ENCODE measurements around the gene CLCN7. TPM values are rescaled to one million over a fixed set of nuclear protein-coding genes. Genes with fewer than 3 reads are reported as not detected.
"Not testable (repeated sequence)": the region's sequence is repeated elsewhere in the genome, so short reads cannot be mapped to it uniquely, and the experiment has no call there.

CLCN7 gene
- total RNA-seq, 2 donors from 2014 or later = 44.8 to 63.9 TPM

DNA sequence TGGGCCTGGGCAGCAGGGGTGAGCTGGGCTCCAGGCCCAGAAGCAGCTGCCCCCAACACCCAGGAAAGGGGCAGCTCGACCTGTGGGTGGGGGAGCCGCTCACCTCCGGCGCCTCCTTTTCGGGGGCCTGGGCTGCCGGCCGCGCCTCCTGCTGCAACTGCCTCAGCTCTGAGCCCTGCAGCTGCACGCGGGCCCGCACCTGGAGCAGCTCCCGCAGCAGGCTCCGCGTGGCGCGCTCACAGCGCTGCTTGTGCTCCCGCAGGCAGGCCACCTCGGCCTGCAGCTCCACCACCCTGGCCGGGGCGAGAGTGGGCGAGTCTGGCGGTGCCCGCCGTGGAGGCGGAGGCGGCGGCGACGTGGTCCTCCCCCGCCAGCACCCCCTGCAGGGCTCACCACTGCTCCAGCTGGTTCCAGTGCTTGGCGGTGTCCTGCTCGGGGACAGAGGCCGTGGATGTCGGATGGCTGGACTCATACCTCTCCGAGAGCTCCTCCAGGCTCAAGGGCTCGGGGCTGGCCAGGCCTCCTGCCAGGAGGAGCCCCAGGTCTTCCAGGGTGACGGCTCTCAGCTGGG, 31.3 kb downstream of the CLCN7 start:
- Mint-ChIP-seq H3K27ac (no peak overlapping the region), H3K4me1 (no peaks in the 10 kb centered on the region), H3K36me3 (ENCODE audit: low read depth) (no peaks in the 10 kb centered on the region), H3K27me3 (no peaks in the 10 kb centered on the region), H3K4me3 (no peak overlapping the region), H3K9me3 (no peaks in the 10 kb centered on the region)
- ATAC-seq (replicated peaks) = no peak

DNA sequence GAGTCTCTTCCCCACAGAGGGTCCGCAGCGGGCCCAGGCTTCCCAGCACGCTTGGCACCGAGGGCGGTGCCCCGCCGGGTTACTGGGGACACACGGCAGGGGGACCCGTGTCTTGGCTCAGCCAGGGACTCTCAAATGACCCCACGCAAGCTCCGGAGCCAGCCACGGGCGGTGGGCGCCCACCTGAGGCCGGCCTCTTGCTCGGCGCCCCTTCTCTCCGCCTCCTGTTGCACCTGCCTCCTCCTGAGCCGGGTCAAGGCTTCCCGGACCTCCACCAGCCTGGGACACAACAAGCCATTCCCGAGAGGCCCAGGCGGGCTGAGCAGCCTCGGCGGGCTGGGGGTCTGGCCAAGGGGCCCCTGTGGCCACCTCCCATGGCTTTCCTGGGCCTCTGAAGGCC, 32.1 kb downstream of the CLCN7 start:
- H3K27me3 Mint-ChIP-seq = no peaks in the 10 kb centered on the region
- no peaks in the 10 kb centered on the region for H3K4me1 Mint-ChIP-seq
- no peak for ATAC-seq (replicated peaks)
- H3K27ac Mint-ChIP-seq = no peak overlapping the region
- no peaks in the 10 kb centered on the region for H3K36me3 Mint-ChIP-seq (ENCODE audit: low read depth)
- H3K4me3 Mint-ChIP-seq = no peak overlapping the region
- no peaks in the 10 kb centered on the region for H3K9me3 Mint-ChIP-seq

- Mint-ChIP-seq H3K4me1 (no peaks in the 10 kb centered on the region), H3K27me3 (no peaks in the 10 kb centered on the region), H3K9me3 (no peaks in the 10 kb centered on the region), H3K4me3 (no peak overlapping the region), H3K36me3 (ENCODE audit: low read depth) (no peaks in the 10 kb centered on the region), H3K27ac (no peak overlapping the region)
- ATAC-seq (replicated peaks) = no peak
These were observed 33.4 kb downstream of the CLCN7 start for GRCh38 chr16:1441391-1441829.

- not testable (repeated sequence) for H3K36me3 Mint-ChIP-seq (ENCODE audit: low read depth); H3K4me1 Mint-ChIP-seq; H3K27me3 Mint-ChIP-seq; H3K27ac Mint-ChIP-seq; H3K4me3 Mint-ChIP-seq; H3K9me3 Mint-ChIP-seq; ATAC-seq (replicated peaks)
These were observed 35.1 kb downstream of the CLCN7 start for GRCh38 chr16:1439699-1440074.

DNA sequence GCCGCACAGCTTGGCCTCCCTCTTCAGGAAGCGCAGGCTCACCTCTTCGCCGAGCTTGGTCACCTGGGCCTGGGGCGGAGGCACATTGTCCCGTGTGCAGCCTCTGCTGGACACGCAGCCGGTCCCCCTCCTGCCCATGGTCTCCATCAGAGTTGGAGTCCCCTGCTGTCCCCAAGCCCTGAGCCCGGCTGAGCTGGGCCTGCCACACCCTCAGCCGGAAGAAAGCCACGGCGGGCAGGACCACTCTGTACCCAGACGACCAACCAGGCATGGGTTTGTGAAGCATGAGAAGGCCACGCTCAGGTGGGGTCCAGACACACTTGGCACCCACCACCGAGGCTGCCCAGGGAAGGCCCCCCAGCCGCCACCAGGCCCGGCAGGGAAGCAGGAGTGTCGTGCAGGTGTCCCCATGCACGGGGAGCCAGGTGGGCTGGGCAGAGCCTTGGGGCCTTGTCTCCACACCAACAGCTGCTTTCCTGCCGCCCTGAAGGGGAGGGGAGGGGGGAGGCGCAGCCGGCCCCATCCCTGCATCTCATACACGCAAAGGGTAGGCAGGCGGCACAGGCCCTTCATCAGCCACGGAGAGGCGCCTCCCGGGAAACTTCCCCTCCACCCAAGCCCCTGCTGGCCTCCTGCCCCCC, 35.6 kb downstream of the CLCN7 start:
- no peak for ATAC-seq (replicated peaks)
- no peaks in the 10 kb centered on the region for H3K27me3 Mint-ChIP-seq
- H3K4me1 Mint-ChIP-seq = no peaks in the 10 kb centered on the region
- H3K9me3 Mint-ChIP-seq = no peaks in the 10 kb centered on the region
- H3K4me3 Mint-ChIP-seq = no peak overlapping the region
- H3K27ac Mint-ChIP-seq = no peak overlapping the region
- no peaks in the 10 kb centered on the region for H3K36me3 Mint-ChIP-seq (ENCODE audit: low read depth)

DNA sequence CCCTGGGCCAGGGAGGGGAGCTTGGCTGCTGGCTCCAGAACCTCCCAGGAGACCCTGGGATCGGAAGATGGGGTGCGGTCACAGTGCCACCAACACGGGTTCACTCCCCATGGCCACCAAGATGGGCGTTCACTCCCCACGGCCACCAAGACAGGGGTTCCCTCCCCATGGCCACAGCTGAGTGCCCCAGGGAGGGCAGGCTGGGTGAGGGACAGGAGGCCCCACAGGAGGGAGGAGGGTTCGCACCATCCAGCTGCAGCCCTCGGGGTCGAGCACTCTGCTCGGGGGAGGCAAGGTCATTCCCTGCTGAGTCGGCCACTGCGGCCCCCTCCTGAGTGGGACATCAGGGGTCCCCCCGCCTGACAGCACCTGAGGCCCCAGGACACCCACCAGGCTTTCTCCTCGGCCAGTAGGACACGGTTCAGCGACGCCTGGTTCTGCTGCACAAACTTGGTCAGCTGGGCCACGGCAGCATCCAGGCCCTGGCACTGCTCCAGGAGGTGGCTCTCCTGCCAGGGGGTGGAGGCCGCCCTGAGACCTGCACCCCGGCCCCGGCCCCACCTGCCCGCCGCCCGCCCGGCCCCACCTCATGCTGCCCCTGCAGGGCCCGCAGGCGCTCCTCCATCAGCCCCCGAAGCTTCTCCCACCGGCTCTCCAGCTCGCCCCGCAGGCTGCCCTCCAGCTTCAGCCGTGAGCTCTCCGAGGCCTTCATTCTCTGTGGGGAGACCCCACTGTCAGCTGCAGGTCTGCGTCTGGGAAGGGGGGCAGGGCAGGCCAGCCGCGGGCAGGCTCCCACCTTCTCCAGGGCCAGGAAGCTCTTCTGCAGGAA, 36.4 kb downstream of the CLCN7 start:
- no peaks in the 10 kb centered on the region for H3K4me1 Mint-ChIP-seq
- no peak for ATAC-seq (replicated peaks)
- no peaks in the 10 kb centered on the region for H3K36me3 Mint-ChIP-seq (ENCODE audit: low read depth)
- H3K27ac Mint-ChIP-seq = no peak overlapping the region
- no peaks in the 10 kb centered on the region for H3K27me3 Mint-ChIP-seq
- no peaks in the 10 kb centered on the region for H3K9me3 Mint-ChIP-seq
- no peak overlapping the region for H3K4me3 Mint-ChIP-seq

- H3K9me3 Mint-ChIP-seq = no peaks in the 10 kb centered on the region
- no peak overlapping the region for H3K27ac Mint-ChIP-seq
- ATAC-seq (replicated peaks) = no peak
- H3K36me3 Mint-ChIP-seq (ENCODE audit: low read depth) = no peaks in the 10 kb centered on the region
- H3K4me1 Mint-ChIP-seq = no peaks in the 10 kb centered on the region
- no peaks in the 10 kb centered on the region for H3K27me3 Mint-ChIP-seq
- H3K4me3 Mint-ChIP-seq = no peak overlapping the region
These were observed 37.2 kb downstream of the CLCN7 start for GRCh38 chr16:1437606-1438005.

- Mint-ChIP-seq H3K9me3 (no peaks in the 10 kb centered on the region), H3K27ac (no peak overlapping the region), H3K27me3 (no peaks in the 10 kb centered on the region), H3K4me3 (no peak overlapping the region), H3K4me1 (no peaks in the 10 kb centered on the region), H3K36me3 (ENCODE audit: low read depth) (no peaks in the 10 kb centered on the region)
- no peak for ATAC-seq (replicated peaks)
These were observed 38.0 kb downstream of the CLCN7 start for GRCh38 chr16:1436731-1437355.

DNA sequence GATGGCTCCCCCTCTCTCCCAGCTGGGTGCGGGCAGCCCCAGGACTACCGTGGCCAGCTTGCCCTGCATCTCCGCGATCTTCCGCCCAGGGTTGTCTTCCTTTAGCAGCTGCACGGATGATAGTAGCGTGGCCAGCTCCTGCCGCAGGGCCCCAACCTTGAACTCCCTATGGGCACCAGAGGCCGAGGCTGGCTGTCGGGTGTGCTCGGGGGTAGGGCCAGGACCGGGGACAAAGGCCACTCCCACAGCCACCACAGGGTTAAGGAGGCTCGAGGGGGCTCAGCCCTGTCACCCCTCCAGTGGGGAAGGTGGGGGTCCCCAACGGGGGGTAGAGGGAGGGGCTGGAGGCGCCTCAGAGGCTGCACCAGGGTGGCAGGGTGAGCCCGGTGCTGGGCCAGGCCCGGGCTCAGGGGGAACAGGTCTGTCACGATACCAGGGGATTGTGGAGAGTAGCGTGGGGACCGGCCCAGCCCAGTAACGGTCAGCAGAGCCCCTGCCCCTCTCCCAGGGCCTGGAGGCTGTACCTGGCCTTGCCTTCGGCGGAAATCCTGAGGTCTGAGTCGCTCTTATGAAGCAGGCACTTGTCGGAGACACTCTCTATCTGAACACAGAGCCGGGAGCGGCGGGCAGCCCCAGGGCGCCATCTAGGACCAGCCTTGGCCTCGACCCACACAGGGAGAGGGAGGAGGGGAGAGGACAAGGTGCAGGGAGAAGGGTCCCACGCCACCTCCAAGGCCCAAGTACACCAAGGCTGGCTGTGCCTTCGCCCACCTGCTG, 38.7 kb downstream of the CLCN7 start:
- Mint-ChIP-seq H3K27me3 (no peaks in the 10 kb centered on the region), H3K9me3 (no peaks in the 10 kb centered on the region), H3K4me1 (no peaks in the 10 kb centered on the region), H3K36me3 (ENCODE audit: low read depth) (no peaks in the 10 kb centered on the region), H3K27ac (no peak overlapping the region), H3K4me3 (no peak overlapping the region)
- ATAC-seq (replicated peaks) = no peak

- ATAC-seq (replicated peaks) = no peak
- Mint-ChIP-seq H3K4me1 (no peaks in the 10 kb centered on the region), H3K9me3 (no peaks in the 10 kb centered on the region), H3K4me3 (no peak overlapping the region), H3K27ac (no peak overlapping the region), H3K27me3 (no peaks in the 10 kb centered on the region), H3K36me3 (ENCODE audit: low read depth) (no peaks in the 10 kb centered on the region)
These were observed 39.9 kb downstream of the CLCN7 start for GRCh38 chr16:1434644-1435592.

- H3K36me3 Mint-ChIP-seq (ENCODE audit: low read depth) = no peaks in the 10 kb centered on the region
- H3K27ac Mint-ChIP-seq = no peak overlapping the region
- H3K4me1 Mint-ChIP-seq = no peaks in the 10 kb centered on the region
- no peak for ATAC-seq (replicated peaks)
- no peaks in the 10 kb centered on the region for H3K9me3 Mint-ChIP-seq
- no peak overlapping the region for H3K4me3 Mint-ChIP-seq
- no peaks in the 10 kb centered on the region for H3K27me3 Mint-ChIP-seq
These were observed 41.1 kb downstream of the CLCN7 start for GRCh38 chr16:1433756-1434155.

DNA sequence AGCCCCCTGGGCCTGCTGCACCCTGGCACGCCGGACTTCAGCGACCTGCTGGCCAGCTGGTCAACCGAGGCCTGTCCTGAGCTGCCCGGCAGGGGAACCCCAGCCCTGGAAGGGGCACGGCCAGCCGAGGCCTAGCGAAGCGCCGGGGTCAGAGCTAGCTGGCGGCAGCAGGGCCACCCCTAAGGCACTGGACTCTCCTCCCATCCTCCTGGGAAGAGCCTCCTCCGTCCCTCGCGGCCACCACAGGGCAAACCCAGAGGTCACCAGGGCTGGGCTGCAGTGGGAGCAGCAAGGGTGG, 41.6 kb downstream of the CLCN7 start:
- no peaks in the 10 kb centered on the region for H3K4me1 Mint-ChIP-seq
- H3K4me3 Mint-ChIP-seq = no peak overlapping the region
- H3K27me3 Mint-ChIP-seq = no peaks in the 10 kb centered on the region
- no peaks in the 10 kb centered on the region for H3K9me3 Mint-ChIP-seq
- no peaks in the 10 kb centered on the region for H3K36me3 Mint-ChIP-seq (ENCODE audit: low read depth)
- no peak overlapping the region for H3K27ac Mint-ChIP-seq
- ATAC-seq (replicated peaks) = no peak

DNA sequence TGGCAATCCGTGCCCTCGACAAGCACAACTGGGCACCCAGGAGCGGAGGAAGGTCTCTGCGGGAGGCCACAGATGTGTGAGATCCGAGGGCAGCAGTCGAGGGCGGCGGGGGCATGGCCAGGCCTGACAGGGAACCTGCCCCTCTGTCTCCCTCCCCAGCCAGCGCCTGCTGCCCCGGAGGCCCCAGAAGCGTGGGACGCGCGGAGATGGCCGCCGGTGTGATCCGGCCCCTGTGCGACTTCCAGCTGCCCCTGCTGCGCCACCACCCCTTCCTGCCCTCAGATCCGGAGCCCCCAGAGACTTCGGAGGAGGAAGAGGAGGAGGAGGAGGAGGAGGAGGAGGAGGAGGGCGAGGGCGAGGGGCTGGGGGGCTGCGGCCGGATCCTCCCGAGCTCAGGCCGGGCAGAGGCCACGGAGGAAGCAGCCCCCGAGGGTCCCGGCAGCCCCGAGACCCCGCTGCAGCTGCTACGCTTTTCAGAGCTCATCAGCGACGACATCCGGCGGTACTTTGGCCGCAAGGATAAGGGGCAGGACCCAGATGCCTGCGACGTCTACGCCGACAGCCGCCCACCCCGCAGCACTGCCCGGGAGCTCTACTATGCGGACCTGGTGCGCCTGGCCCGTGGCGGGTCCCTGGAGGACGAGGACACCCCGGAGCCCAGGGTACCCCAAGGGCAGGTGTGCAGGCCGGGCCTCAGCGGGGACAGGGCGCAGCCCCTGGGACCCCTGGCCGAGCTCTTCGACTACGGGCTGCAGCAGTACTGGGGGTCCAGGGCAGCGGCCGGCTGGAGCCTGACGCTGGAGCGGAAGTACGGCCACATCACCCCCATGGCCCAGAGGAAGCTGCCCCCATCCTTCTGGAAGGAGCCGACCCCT, 42.2 kb downstream of the CLCN7 start:
- no peak for ATAC-seq (replicated peaks)
- no peaks in the 10 kb centered on the region for H3K27me3 Mint-ChIP-seq
- no peak overlapping the region for H3K4me3 Mint-ChIP-seq
- no peaks in the 10 kb centered on the region for H3K36me3 Mint-ChIP-seq (ENCODE audit: low read depth)
- no peak overlapping the region for H3K27ac Mint-ChIP-seq
- H3K9me3 Mint-ChIP-seq = no peaks in the 10 kb centered on the region
- no peaks in the 10 kb centered on the region for H3K4me1 Mint-ChIP-seq

Measured in activated T-helper 17 cell treated with anti-CD3 and anti-CD28 coated beads, Interleukin-2, amount 50 U/mL, for 72 hours (primary cell).